SK-N-SH (cell line): Measurements from ENCODE around the gene ZNF521. TPM values are rescaled to one million over a fixed set of nuclear protein-coding genes. Genes with fewer than 3 reads are reported as not detected.

Experiments
- CTCF ChIA-PET: fragments of 300-600, 350-600 bp; formaldehyde crosslinking; extraction: SDS; loops from one replicate; lab custom pipeline; 2021; lab: Yijun Ruan, JAX
- POLR2A ChIA-PET: fragments of 350-600 bp; sonication (Branson Sonifier 250); formaldehyde crosslinking; extraction: SDS; loops from one replicate; lab custom pipeline; 2020; ENCODE audit warnings: antibody characterized with exemption, inconsistent platforms; lab: Yijun Ruan, JAX
- DNase-seq: peaks from one replicate; pipeline ENCODE4 v3.0.0; 2012
- H2AFZ ChIP-seq: fragments of 200-600 bp; sonication (generic); 2 replicates; pipeline ENCODE4 v1.8.1; 2016; ENCODE audit warnings: antibody characterized with exemption, mild to moderate bottlenecking, low read depth
- H3F3A ChIP-seq: fragments of 200-600 bp; sonication (generic); replicated peaks from 2 replicates; pipeline ENCODE3; 2016; ENCODE audit warnings: antibody characterized with exemption, mild to moderate bottlenecking; ENCODE audit not compliant: insufficient read depth
- H3K27ac ChIP-seq, 2 experiments: fragments of 200-500 bp in 1 of 2; fragments of 200-600 bp in 1 of 2; sonication (Bioruptor generic) in 1 of 2; sonication (generic), shearing (Covaris generic) in 1 of 2; 2 replicates each; pipeline versions ENCODE4 v1.5.1 to v1.6.1; 2014 to 2016; ENCODE audit warnings: low read depth in 2 of 2, inconsistent platforms in 1 of 2, low read length in 1 of 2, mild to moderate bottlenecking in 1 of 2, mixed read lengths in 1 of 2
- H3K27me3 ChIP-seq: fragments of 200-600 bp; sonication (generic), shearing (Covaris generic); 2 replicates; pipeline ENCODE4 v1.6.1; 2016; ENCODE audit warnings: mixed run types; ENCODE audit not compliant: insufficient read depth
- H3K36me3 ChIP-seq, 2 experiments: fragments of 200-500 bp in 1 of 2; fragments of 200-600 bp in 1 of 2; sonication (Bioruptor generic) in 1 of 2; sonication (generic) in 1 of 2; replicated peaks in 1 of 2; 2 replicates each; pipeline versions ENCODE3 to v1.5.1; 2014 to 2016; ENCODE audit warnings: low read length in 1 of 2, mild to moderate bottlenecking in 1 of 2; ENCODE audit not compliant: insufficient read depth in 2 of 2, control insufficient read depth in 1 of 2
- H3K4me1 ChIP-seq, 2 experiments: fragments of 200-500 bp in 1 of 2; fragments of 200-600 bp in 1 of 2; sonication (Bioruptor generic) in 1 of 2; sonication (generic), shearing (Covaris generic) in 1 of 2; 2 replicates each; pipeline versions ENCODE4 v1.5.1 to v1.6.1; 2014 to 2016; ENCODE audit warnings: low read depth in 1 of 2, low read length in 1 of 2, mixed run types in 1 of 2; ENCODE audit not compliant: insufficient read depth in 2 of 2, control insufficient read depth in 1 of 2
- H3K4me2 ChIP-seq: fragments of 200-600 bp; sonication (generic), shearing (Covaris generic); 2 replicates; pipeline ENCODE4 v1.6.1; 2017; ENCODE audit warnings: mixed run types
- H3K4me3 ChIP-seq, 2 experiments: fragments of 200-500 bp in 1 of 2; fragments of 200-600 bp in 1 of 2; sonication (Bioruptor generic) in 1 of 2; sonication (generic), shearing (Covaris generic) in 1 of 2; 2 replicates each; pipeline versions ENCODE4 v1.5.1 to v1.8.1; 2014 to 2016; ENCODE audit warnings: low read depth in 2 of 2, inconsistent platforms in 1 of 2, low read length in 1 of 2, mild to moderate bottlenecking in 1 of 2, mixed read lengths in 1 of 2, moderate library complexity in 1 of 2
- H3K79me2 ChIP-seq: fragments of 200-600 bp; sonication (generic); 2 replicates; pipeline ENCODE4 v1.8.1; 2017; ENCODE audit warnings: mild to moderate bottlenecking; ENCODE audit not compliant: insufficient read depth
- H3K9ac ChIP-seq: fragments of 200-600 bp; sonication (generic); 2 replicates; pipeline ENCODE4 v1.6.1; 2017; ENCODE audit warnings: mixed run types
- H3K9me2 ChIP-seq: fragments of 200-600 bp; sonication (generic); 2 replicates; pipeline ENCODE4 v1.6.1; 2017; ENCODE audit warnings: mixed run types
- H3K9me3 ChIP-seq: fragments of 200-600 bp; sonication (generic); 2 replicates; pipeline ENCODE4 v1.6.1; 2017; ENCODE audit warnings: mixed run types, mild to moderate bottlenecking, moderate library complexity
- H4K20me1 ChIP-seq: fragments of 200-600 bp; sonication (generic); 2 replicates; pipeline ENCODE4 v1.6.1; 2017; ENCODE audit warnings: mild to moderate bottlenecking, mixed run types; ENCODE audit not compliant: insufficient read depth
- CTCF ChIP-seq: fragments of 200-600 bp; sonication (generic); IDR thresholded peaks from 2 replicates; pipeline ENCODE4 v1.6.1; 2017; ENCODE audit warnings: antibody characterized with exemption, mild to moderate bottlenecking, moderate library complexity
- ELF1 ChIP-seq: IDR thresholded peaks from 2 replicates; pipeline ENCODE4 v1.4.0; 2012
- EP300 ChIP-seq, 2 experiments: IDR thresholded peaks; 2 replicates each; pipeline versions ENCODE4 v1.4.0 to v1.6.1; 2012; ENCODE audit warnings: borderline replicate concordance in 1 of 2, low read depth in 1 of 2, low read length in 1 of 2
- EZH2phosphoT487 ChIP-seq: fragments of 200-600 bp; sonication (generic); IDR thresholded peaks from 2 replicates; pipeline ENCODE4 v1.6.1; 2017; ENCODE audit warnings: low read depth, mixed run types, mild to moderate bottlenecking, antibody characterized with exemption, moderate library complexity, borderline replicate concordance
- FOSL2 ChIP-seq: IDR thresholded peaks from 2 replicates; pipeline ENCODE4 v1.4.0; 2012; ENCODE audit warnings: low read depth, mild to moderate bottlenecking, moderate library complexity, borderline replicate concordance
- FOXJ3 ChIP-seq: sonication (generic); formaldehyde crosslinking; IDR thresholded peaks from 2 replicates; pipeline ENCODE4 v1.5.1; 2020; ENCODE audit warnings: mild to moderate bottlenecking, missing genetic modification reagents
- GABPA ChIP-seq: IDR thresholded peaks from 2 replicates; pipeline ENCODE4 v1.4.0; 2012; ENCODE audit warnings: low read depth, mild to moderate bottlenecking
- GATA2 ChIP-seq: sonication (generic); formaldehyde crosslinking; IDR thresholded peaks from 2 replicates; pipeline ENCODE4 v1.5.0; 2020; ENCODE audit warnings: mild to moderate bottlenecking, missing genetic modification reagents
- JUND ChIP-seq: IDR thresholded peaks from 2 replicates; pipeline ENCODE4 v1.4.0; 2012
- MAX ChIP-seq: IDR thresholded peaks from 2 replicates; pipeline ENCODE4 v1.4.0; 2012; ENCODE audit warnings: low read depth
- MXI1 ChIP-seq: IDR thresholded peaks from 2 replicates; pipeline ENCODE4 v1.6.1; 2012; ENCODE audit warnings: mild to moderate bottlenecking, low read depth, low read length, improper control_type of control experiment
- NFIC ChIP-seq: IDR thresholded peaks from 2 replicates; pipeline ENCODE4 v1.4.0; 2012; ENCODE audit warnings: borderline replicate concordance
- NRF1 ChIP-seq: IDR thresholded peaks from 2 replicates; pipeline ENCODE4 v1.6.1; 2012; ENCODE audit warnings: low read depth, mild to moderate bottlenecking, low read length
- PBX3 ChIP-seq: IDR thresholded peaks from 2 replicates; pipeline ENCODE4; 2012
- RAD21 ChIP-seq: IDR thresholded peaks from 2 replicates; pipeline ENCODE4 v1.6.1; 2012; ENCODE audit warnings: mild to moderate bottlenecking, low read length
- RCOR1 ChIP-seq: fragments of 150-350 bp; IDR thresholded peaks from 2 replicates; pipeline ENCODE4 v1.6.1; 2017; ENCODE audit warnings: antibody characterized with exemption, low read length
- RFX5 ChIP-seq: IDR thresholded peaks from 2 replicates; pipeline ENCODE4 v1.6.1; 2012; ENCODE audit warnings: mild to moderate bottlenecking, improper control_type of control experiment, low read length
- TEAD4 ChIP-seq: IDR thresholded peaks from 2 replicates; pipeline ENCODE4 v1.4.0; 2012; ENCODE audit warnings: mild to moderate bottlenecking, borderline replicate concordance; ENCODE audit not compliant: insufficient read depth
- USF1 ChIP-seq: IDR thresholded peaks from 2 replicates; pipeline ENCODE4 v1.4.0; 2012; ENCODE audit warnings: low read depth, borderline replicate concordance
- USF2 ChIP-seq: fragments of 150-350 bp; IDR thresholded peaks from 2 replicates; pipeline ENCODE4 v1.6.1; 2017; ENCODE audit warnings: antibody characterized with exemption, low read length, low read depth, borderline replicate concordance
- WGBS: methylation state at CpG from one replicate; pipeline ENCODE4 v1.1.6; 2017; ENCODE audit warnings: low lambda C conversion rate; 5-methylcytosine and 5-hydroxymethylcytosine counted together
- polyA plus RNA-seq, 3 experiments: library from polyadenylated mRNA; depleted of rRNA; stranded (reverse); fragments of >200 nt; gene quantifications; 2 replicates each; pipeline ENCODE4 v1.2.3, GENCODE V29; 2012

ZNF521 gene
- polyA plus RNA-seq, 1 of the 3 experiments (the other 2 are of a cell fraction): 14.1 TPM

- H3K27me3 ChIP-seq: no peaks in the 10 kb centered on the region
- peaks cover 0 to 6% of the 10 kb centered on the region in 2 experiments; a peak in 1 of 4 replicates for H3K4me1 ChIP-seq
- no peak for DNase-seq
- no peak overlapping the region for H3K4me3 ChIP-seq
- H3K9me2 ChIP-seq: no peaks in the 10 kb centered on the region
- H3K9me3 ChIP-seq: no peaks in the 10 kb centered on the region
- no peak overlapping the region for H3K9ac ChIP-seq
- TF ChIP-seq EZH2phosphoT487 (no peak), CTCF (peak; percentile 6; the same call in 1 of the 2 replicates)
- TF ChIP-seq, all 33 proteins: peak for 1
- Histone ChIP-seq H3K27ac (no peak overlapping the region), H4K20me1 (no peaks in the 10 kb centered on the region), H3K4me2 (no peak overlapping the region), H2AFZ (no peak overlapping the region), H3K36me3 (no peaks in the 10 kb centered on the region), H3K79me2 (no peaks in the 10 kb centered on the region), H3F3A (no peaks in the 10 kb centered on the region)
- ChIA-PET POLR2A (no interaction called here), CTCF (no interaction called here)
- WGBS: 83% methylated on average over 1 of the region's 1 CpG
Observed at GRCh38 chr18:25062720-25063119, 289.2 kb downstream of the ZNF521 start.

- TF ChIP-seq JUND (no peak), RFX5 (no peak), MXI1 (no peak), FOXJ3 (CRISPR knock-in tag) (no peak), EP300 (IDR thresholded peaks at IDR 0.05; ENCODE audit: borderline replicate concordance in 1 of 2, low read depth in 1 of 2, low read length in 1 of 2) (no peak), GATA2 (no peak), NFIC (no peak), TEAD4 (no peak), RAD21 (no peak), NRF1 (no peak), ELF1 (no peak), USF1 (no peak), USF2 (no peak), GABPA (no peak), FOSL2 (no peak), CTCF (no peak), MAX (no peak), RCOR1 (no peak), PBX3 (no peak)
- no peak for DNase-seq
- ChIA-PET CTCF (no interaction called here), POLR2A (no interaction called here)
- no peaks in the 10 kb centered on the region for H3K79me2 ChIP-seq
- no peaks in the 10 kb centered on the region for H3K9me3 ChIP-seq
- no peak overlapping the region for H2AFZ ChIP-seq
- H3K4me3 ChIP-seq: no peak overlapping the region
- H3K9ac ChIP-seq: no peak overlapping the region
- no peak overlapping the region for H3K27ac ChIP-seq
- no peaks in the 10 kb centered on the region for H3K27me3 ChIP-seq
- H3K4me2 ChIP-seq: no peak overlapping the region
- peaks cover 0 to 6% of the 10 kb centered on the region in 2 experiments; a peak in 1 of 4 replicates for H3K4me1 ChIP-seq
- no peaks in the 10 kb centered on the region for H4K20me1 ChIP-seq
- H3K36me3 ChIP-seq: no peaks in the 10 kb centered on the region
- H3K9me2 ChIP-seq: no peaks in the 10 kb centered on the region
- no peaks in the 10 kb centered on the region for H3F3A ChIP-seq
- WGBS: 77% methylated on average over 2 of the region's 2 CpGs
Observed at GRCh38 chr18:25061395-25061794, 290.6 kb downstream of the ZNF521 start.
